CD14-positive monocyte (primary cell): ENCODE measurements around the gene MRPS18A. TPM values are rescaled to one million over a fixed set of nuclear protein-coding genes. Genes with fewer than 3 reads are reported as not detected.
A peak's percentile ranks its signal among the peaks of the same experiment; 100 is the strongest.

ENCODE experiments used
- DNase-seq, 3 donors: peaks; one replicate each; pipeline ENCODE4 v3.0.0-alpha.2; 2011 to 2022
- H2AFZ ChIP-seq: 2 replicates; pipeline ENCODE4 v1.6.0; 2012; ENCODE audit warnings: mild to moderate bottlenecking, low read depth, low read length, inconsistent platforms; ENCODE audit not compliant: insufficient read depth, poor library complexity, severe bottlenecking
- H3K27ac ChIP-seq, 2 donors: 1 replicate in 1 of 2; 2 replicates in 1 of 2; pipeline ENCODE4 v1.5.1; 2012 to 2013; ENCODE audit warnings: low read length in 2 of 2, control low read depth in 1 of 2, inconsistent platforms in 1 of 2, low read depth in 1 of 2, mild to moderate bottlenecking in 1 of 2
- H3K27me3 ChIP-seq, 2 donors: one replicate each; pipeline versions ENCODE4 v1.6.0 to v1.6.1; 2011 to 2013; ENCODE audit warnings: low read length in 2 of 2; ENCODE audit not compliant: control insufficient read depth in 2 of 2, insufficient read depth in 2 of 2
- H3K36me3 ChIP-seq, 2 donors: replicated peaks in 1 of 2; 1 replicate in 1 of 2; 2 replicates in 1 of 2; pipeline versions ENCODE4 v1.5.1 to v1.6.1; 2012 to 2013; ENCODE audit warnings: low read length in 2 of 2, control low read depth in 1 of 2, inconsistent platforms in 1 of 2, mild to moderate bottlenecking in 1 of 2; ENCODE audit not compliant: insufficient read depth in 2 of 2, control insufficient read depth in 1 of 2
- H3K4me1 ChIP-seq, 2 donors: 1 replicate in 1 of 2; 2 replicates in 1 of 2; pipeline versions ENCODE4 v1.5.1 to v1.6.1; 2012 to 2013; ENCODE audit warnings: low read length in 2 of 2, control low read depth in 1 of 2, inconsistent platforms in 1 of 2, mild to moderate bottlenecking in 1 of 2, moderate library complexity in 1 of 2; ENCODE audit not compliant: insufficient read depth in 2 of 2, control insufficient read depth in 1 of 2
- H3K4me2 ChIP-seq: replicated peaks from 2 replicates; pipeline ENCODE3; 2012; ENCODE audit warnings: low read length, moderate library complexity, mild to moderate bottlenecking; ENCODE audit not compliant: poor library complexity, severe bottlenecking; ENCODE audit errors: extremely low read depth
- H3K4me3 ChIP-seq, 3 experiments: fragments of 200-600 bp in 1 of 3; sonication (generic) in 1 of 3; replicated peaks in 1 of 3; 1 replicate in 2 of 3; 2 replicates in 1 of 3; pipeline ENCODE4 v1.5.1; 2011 to 2013; ENCODE audit warnings: low read length in 3 of 3, mild to moderate bottlenecking in 3 of 3, control low read depth in 2 of 3, low read depth in 2 of 3, inconsistent platforms in 1 of 3, moderate library complexity in 1 of 3
- H3K79me2 ChIP-seq: 2 replicates; pipeline ENCODE4 v1.6.0; 2012; ENCODE audit warnings: mild to moderate bottlenecking, control low read depth, inconsistent platforms, low read length, moderate library complexity; ENCODE audit not compliant: insufficient read depth
- H3K9ac ChIP-seq: 2 replicates; pipeline ENCODE4 v1.6.0; 2017; ENCODE audit warnings: low read length, mild to moderate bottlenecking; ENCODE audit not compliant: insufficient read depth, poor library complexity, severe bottlenecking
- H3K9me3 ChIP-seq, 2 donors: replicated peaks in 1 of 2; 1 replicate in 1 of 2; 2 replicates in 1 of 2; pipeline versions ENCODE4 v1.5.1 to v1.6.1; 2012 to 2013; ENCODE audit warnings: low read length in 2 of 2, control low read depth in 1 of 2; ENCODE audit not compliant: control insufficient read depth in 1 of 2, insufficient read depth in 1 of 2
- H4K20me1 ChIP-seq: 2 replicates; pipeline ENCODE4 v1.6.0; 2012; ENCODE audit warnings: mild to moderate bottlenecking, low read length, control low read depth, moderate library complexity; ENCODE audit not compliant: insufficient read depth
- H3K27ac Mint-ChIP-seq, 7 donors: one replicate each; pipeline ENCODE4 v1.8.0; 2020; ENCODE audit warnings: mild to moderate bottlenecking in 7 of 7, mixed read lengths in 7 of 7, moderate library complexity in 6 of 7, inconsistent platforms in 2 of 7
- H3K27me3 Mint-ChIP-seq, 3 donors: one replicate each; pipeline ENCODE4 v1.8.0; 2021 to 2022; ENCODE audit warnings: low read depth in 3 of 3, mild to moderate bottlenecking in 3 of 3, mixed read lengths in 3 of 3, moderate library complexity in 3 of 3, inconsistent platforms in 1 of 3
- H3K36me3 Mint-ChIP-seq, 2 donors: one replicate each; pipeline ENCODE4 v1.8.0; 2020; ENCODE audit warnings: mixed read lengths in 2 of 2, inconsistent platforms in 1 of 2, mild to moderate bottlenecking in 1 of 2
- H3K4me1 Mint-ChIP-seq: one replicate; pipeline ENCODE4 v1.8.0; 2020; ENCODE audit warnings: mild to moderate bottlenecking, mixed read lengths
- H3K4me3 Mint-ChIP-seq, 2 donors: one replicate each; pipeline ENCODE4 v1.8.0; 2020; ENCODE audit warnings: mild to moderate bottlenecking in 2 of 2, mixed read lengths in 2 of 2, moderate library complexity in 1 of 2
- H3K9me3 Mint-ChIP-seq, 7 donors: one replicate each; pipeline ENCODE4 v1.8.0; 2020 to 2022; ENCODE audit warnings: mixed read lengths in 7 of 7, mild to moderate bottlenecking in 6 of 7, moderate library complexity in 6 of 7, inconsistent platforms in 2 of 7
- CTCF ChIP-seq: fragments of 200-600 bp; IDR thresholded peaks from one replicate; pipeline ENCODE4 v1.8.0; 2022; ENCODE audit warnings: antibody characterized with exemption, mild to moderate bottlenecking
- WGBS: methylation state at CpG from one replicate; pipeline ENCODE4 v1.1.5; 2013; ENCODE audit warnings: missing lambda C conversion rate; ENCODE audit not compliant: insufficient coverage; 5-methylcytosine and 5-hydroxymethylcytosine counted together
- intact Hi-C, 2 donors: fragments of 100-400 bp; cut with micrococcal nuclease; formaldehyde crosslinking; loops; one replicate each; pipeline versions ENCODE4 v1.15.0 to v1.15.1; 2023
- polyA plus RNA-seq, 3 donors: library from polyadenylated mRNA; depleted of rRNA in 1 of 3; unstranded in 2 of 3; stranded (reverse) in 1 of 3; fragments of 300-500 nt in 2 of 3; fragments of >200 nt in 1 of 3; fragmentation: Illumina TruSeq in 2 of 3; gene quantifications; 1 replicate in 2 of 3; 2 replicates in 1 of 3; pipeline ENCODE4 v1.2.3, GENCODE V29; 2012 to 2021

The MRPS18A gene
- polyA plus RNA-seq, 3 donors, result 17.3 to 45.3 (median 41.4) TPM

DNA sequence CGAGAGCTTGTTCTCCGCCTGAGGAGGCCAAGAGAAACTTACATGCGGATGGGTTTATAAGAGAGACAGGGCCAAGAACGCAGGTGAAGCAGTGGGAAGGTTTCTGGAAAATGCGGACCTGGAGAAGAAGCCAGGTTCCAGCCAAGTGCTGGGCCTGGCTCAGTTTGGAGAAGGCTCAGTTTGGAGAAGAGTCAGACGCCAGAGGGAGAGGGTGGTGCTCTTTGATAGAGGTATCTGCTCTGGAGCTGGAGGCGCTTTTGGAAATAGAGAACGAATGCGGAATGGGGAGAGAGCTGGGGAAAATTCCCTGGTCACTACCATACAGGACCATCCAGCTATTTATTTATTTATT is 42.0 kb downstream of the MRPS18A start:
- H3K4me3 Mint-ChIP-seq, result peak overlapping the region; percentile 86 to 94
- no peak for DNase-seq
- peaks cover 27% of the 10 kb centered on the region for H4K20me1 ChIP-seq
- H3K4me2 ChIP-seq, result peak overlapping the region; percentile 76
- no peaks in the 10 kb centered on the region for H3K9me3 ChIP-seq
- 3% methylated on average over 5 of the region's 9 CpGs for WGBS
- TF ChIP-seq CTCF, result no peak
- H3K9me3 Mint-ChIP-seq, result no peaks in the 10 kb centered on the region
- intact Hi-C loops, result no loop called here
- H3K4me1 ChIP-seq, result peaks cover 10 to 12% of the 10 kb centered on the region in 2 donors
- H3K9ac ChIP-seq, result no peak overlapping the region
- H3K27ac ChIP-seq, result no peak overlapping the region
- H3K4me3 ChIP-seq, result peak overlapping the region; percentile 47 to 80 (median 67)
- H3K27ac Mint-ChIP-seq, result peak overlapping the region in 3 of 7 donors; percentile 53 to 90 (median 85)
- H3K36me3 Mint-ChIP-seq, result peaks cover 12 to 20% of the 10 kb centered on the region in 2 donors
- H3K4me1 Mint-ChIP-seq, result peaks cover 15% of the 10 kb centered on the region
- H3K27me3 Mint-ChIP-seq, result peaks cover 0 to 8% (median 2%) of the 10 kb centered on the region in 3 donors
- H3K36me3 ChIP-seq, result peaks cover 12 to 21% of the 10 kb centered on the region in 2 donors
- H2AFZ ChIP-seq, result peak overlapping the region; percentile 79
- H3K27me3 ChIP-seq, result no peaks in the 10 kb centered on the region
- H3K79me2 ChIP-seq, result peaks cover 12% of the 10 kb centered on the region

DNA sequence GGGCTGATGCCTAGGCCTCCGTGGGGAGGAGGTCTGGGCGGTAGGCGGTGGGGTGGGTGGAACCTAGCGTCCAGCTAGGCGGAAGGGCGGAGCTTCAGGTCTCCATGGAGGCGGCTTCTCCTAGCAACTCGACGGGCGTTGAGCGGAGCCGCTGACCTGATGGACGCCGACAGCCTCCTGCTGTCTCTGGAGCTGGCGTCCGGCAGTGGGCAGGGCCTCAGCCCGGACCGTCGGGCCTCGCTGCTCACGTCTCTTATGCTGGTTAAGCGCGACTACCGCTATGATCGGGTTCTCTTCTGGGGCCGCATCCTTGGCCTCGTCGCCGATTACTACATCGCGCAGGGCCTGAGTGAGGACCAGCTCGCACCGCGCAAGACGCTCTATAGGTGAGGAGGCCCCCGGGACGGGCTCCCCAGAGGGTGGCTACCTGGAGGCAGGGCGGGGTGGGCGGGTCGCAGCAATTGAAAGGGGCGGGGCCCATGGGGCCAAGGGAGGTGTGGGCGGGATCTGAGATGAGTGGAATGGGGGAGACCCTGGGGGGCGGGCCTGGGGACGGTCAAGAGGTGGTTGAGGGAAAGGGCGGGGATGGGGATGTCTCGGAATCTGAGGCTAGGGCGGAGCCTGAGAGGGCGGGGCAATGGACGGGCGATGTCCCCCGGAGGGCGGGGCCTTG is 42.5 kb downstream of the MRPS18A start, which contains the start of gene RSPH9:
Gene RSPH9 (plus strand): TSS at position 97 of the 673 bp plus-strand sequence. CDS start 63 bp downstream, at position 160.
- WGBS, result under 1% methylated on average over 45 of the region's 52 CpGs
- Histone ChIP-seq H3K4me2 (peak within 1 kb of the TSS; percentile 76), H3K4me3 (peak within 1 kb of the TSS; percentile 47 to 80 (median 67)), H3K4me1 (peaks cover 10 to 12% of the 10 kb centered on the region in 2 donors), H3K9ac (no peak within 1 kb of the TSS), H2AFZ (peak within 1 kb of the TSS; percentile 79), H3K9me3 (no peaks in the 10 kb centered on the region), H3K27me3 (no peaks in the 10 kb centered on the region), H4K20me1 (peaks cover 32% of the 10 kb centered on the region), H3K79me2 (peaks cover 17% of the 10 kb centered on the region), H3K27ac (no peak within 1 kb of the TSS), H3K36me3 (peaks cover 17 to 26% of the 10 kb centered on the region in 2 donors)
- no peak for TF ChIP-seq CTCF
- peak; percentile 43 to 51 (median 48) for DNase-seq
- no peaks in the 10 kb centered on the region for H3K9me3 Mint-ChIP-seq
- H3K27me3 Mint-ChIP-seq, result peaks cover 0 to 8% (median 2%) of the 10 kb centered on the region in 3 donors
- peak within 1 kb of the TSS in 5 of 7 donors; percentile 53 to 90 (median 65) for H3K27ac Mint-ChIP-seq
- peaks cover 17 to 25% of the 10 kb centered on the region in 2 donors for H3K36me3 Mint-ChIP-seq
- H3K4me3 Mint-ChIP-seq, result peak within 1 kb of the TSS; percentile 86 to 94
- intact Hi-C loops, result no loop called here
- peaks cover 19% of the 10 kb centered on the region for H3K4me1 Mint-ChIP-seq
